ENCODE measurements around the gene SCN11A.
A peak's percentile ranks its signal among the peaks of the same experiment; 100 is the strongest.

The SCN11A gene

GRCh38 chr3:39056151-39056550 lies 4.4 kb upstream of the SCN11A start:
- no peak overlapping the region for H2AFZ ChIP-seq (ENCODE audit: low read depth, low read length)
- H3K36me3 ChIP-seq (ENCODE audit: insufficient read depth, low read length): no peaks in the 10 kb centered on the region
- no peak overlapping the region for H3K4me3 ChIP-seq (ENCODE audit: low read length)
- H3K4me1 ChIP-seq (ENCODE audit: insufficient read depth, low read length): peaks cover 21% of the 10 kb centered on the region
- no peaks in the 10 kb centered on the region for H3K27me3 ChIP-seq (ENCODE audit: insufficient read depth, low read length)
- H3K9me3 ChIP-seq (ENCODE audit: low read length): no peaks in the 10 kb centered on the region

GRCh38 chr3:39053696-39054095 lies 2.0 kb upstream of the SCN11A start:
- H3K36me3 ChIP-seq (ENCODE audit: insufficient read depth, low read length): no peaks in the 10 kb centered on the region
- peaks cover 25% of the 10 kb centered on the region for H3K4me1 ChIP-seq (ENCODE audit: insufficient read depth, low read length)
- no peaks in the 10 kb centered on the region for H3K9me3 ChIP-seq (ENCODE audit: low read length)
- no peak overlapping the region for H2AFZ ChIP-seq (ENCODE audit: low read depth, low read length)
- H3K4me3 ChIP-seq (ENCODE audit: low read length): peak overlapping the region; percentile 61
- no peaks in the 10 kb centered on the region for H3K27me3 ChIP-seq (ENCODE audit: insufficient read depth, low read length)

GRCh38 chr3:39052583-39052982 lies 839 bp upstream of the SCN11A start:
- peak overlapping the region; percentile 61 for H3K4me3 ChIP-seq (ENCODE audit: low read length)
- peaks cover 25% of the 10 kb centered on the region for H3K4me1 ChIP-seq (ENCODE audit: insufficient read depth, low read length)
- H3K9me3 ChIP-seq (ENCODE audit: low read length): no peaks in the 10 kb centered on the region
- no peaks in the 10 kb centered on the region for H3K36me3 ChIP-seq (ENCODE audit: insufficient read depth, low read length)
- no peaks in the 10 kb centered on the region for H3K27me3 ChIP-seq (ENCODE audit: insufficient read depth, low read length)
- peak overlapping the region; percentile 47 for H2AFZ ChIP-seq (ENCODE audit: low read depth, low read length)

- Histone ChIP-seq H2AFZ (ENCODE audit: low read depth, low read length) (no peak overlapping the region), H3K27me3 (ENCODE audit: insufficient read depth, low read length) (no peaks in the 10 kb centered on the region), H3K36me3 (ENCODE audit: insufficient read depth, low read length) (no peaks in the 10 kb centered on the region), H3K4me1 (ENCODE audit: insufficient read depth, low read length) (peaks cover 15% of the 10 kb centered on the region), H3K4me3 (ENCODE audit: low read length) (no peak overlapping the region), H3K9me3 (ENCODE audit: low read length) (no peaks in the 10 kb centered on the region)
Observed at GRCh38 chr3:39050029-39050428, 1.7 kb downstream of the SCN11A start.

GRCh38 chr3:39038165-39038564 lies 13.6 kb downstream of the SCN11A start:
- peaks cover 3% of the 10 kb centered on the region for H3K9me3 ChIP-seq (ENCODE audit: low read length)
- no peaks in the 10 kb centered on the region for H3K36me3 ChIP-seq (ENCODE audit: insufficient read depth, low read length)
- H2AFZ ChIP-seq (ENCODE audit: low read depth, low read length): no peak overlapping the region
- H3K27me3 ChIP-seq (ENCODE audit: insufficient read depth, low read length): no peaks in the 10 kb centered on the region
- H3K4me1 ChIP-seq (ENCODE audit: insufficient read depth, low read length): no peaks in the 10 kb centered on the region
- H3K4me3 ChIP-seq (ENCODE audit: low read length): no peak overlapping the region

- Histone ChIP-seq H3K9me3 (ENCODE audit: low read length) (no peaks in the 10 kb centered on the region), H3K4me1 (ENCODE audit: insufficient read depth, low read length) (peaks cover 21% of the 10 kb centered on the region), H3K4me3 (ENCODE audit: low read length) (no peak overlapping the region), H2AFZ (ENCODE audit: low read depth, low read length) (no peak overlapping the region), H3K27me3 (ENCODE audit: insufficient read depth, low read length) (no peaks in the 10 kb centered on the region), H3K36me3 (ENCODE audit: insufficient read depth, low read length) (no peaks in the 10 kb centered on the region)
Observed at GRCh38 chr3:39029556-39029955, 22.2 kb downstream of the SCN11A start.

- H3K9me3 ChIP-seq (ENCODE audit: low read length): no peaks in the 10 kb centered on the region
- H3K27me3 ChIP-seq (ENCODE audit: insufficient read depth, low read length): no peaks in the 10 kb centered on the region
- no peak overlapping the region for H3K4me3 ChIP-seq (ENCODE audit: low read length)
- H3K4me1 ChIP-seq (ENCODE audit: insufficient read depth, low read length): peaks cover 22% of the 10 kb centered on the region
- H2AFZ ChIP-seq (ENCODE audit: low read depth, low read length): no peak overlapping the region
- H3K36me3 ChIP-seq (ENCODE audit: insufficient read depth, low read length): no peaks in the 10 kb centered on the region
Observed at GRCh38 chr3:39028546-39028945, 23.2 kb downstream of the SCN11A start.

GRCh38 chr3:39025222-39025970 lies 26.3 kb downstream of the SCN11A start:
- H2AFZ ChIP-seq (ENCODE audit: low read depth, low read length): no peak overlapping the region
- no peaks in the 10 kb centered on the region for H3K9me3 ChIP-seq (ENCODE audit: low read length)
- H3K4me3 ChIP-seq (ENCODE audit: low read length): no peak overlapping the region
- no peaks in the 10 kb centered on the region for H3K27me3 ChIP-seq (ENCODE audit: insufficient read depth, low read length)
- H3K4me1 ChIP-seq (ENCODE audit: insufficient read depth, low read length): peaks cover 29% of the 10 kb centered on the region
- no peaks in the 10 kb centered on the region for H3K36me3 ChIP-seq (ENCODE audit: insufficient read depth, low read length)

- no peak overlapping the region for H2AFZ ChIP-seq (ENCODE audit: low read depth, low read length)
- H3K9me3 ChIP-seq (ENCODE audit: low read length): no peaks in the 10 kb centered on the region
- no peaks in the 10 kb centered on the region for H3K27me3 ChIP-seq (ENCODE audit: insufficient read depth, low read length)
- no peak overlapping the region for H3K4me3 ChIP-seq (ENCODE audit: low read length)
- H3K36me3 ChIP-seq (ENCODE audit: insufficient read depth, low read length): no peaks in the 10 kb centered on the region
- H3K4me1 ChIP-seq (ENCODE audit: insufficient read depth, low read length): peaks cover 20% of the 10 kb centered on the region
Observed at GRCh38 chr3:39024497-39024896, 27.2 kb downstream of the SCN11A start.

GRCh38 chr3:39022286-39022630 lies 29.5 kb downstream of the SCN11A start:
- Histone ChIP-seq H2AFZ (ENCODE audit: low read depth, low read length) (no peak overlapping the region), H3K9me3 (ENCODE audit: low read length) (no peaks in the 10 kb centered on the region), H3K27me3 (ENCODE audit: insufficient read depth, low read length) (no peaks in the 10 kb centered on the region), H3K4me3 (ENCODE audit: low read length) (no peak overlapping the region), H3K36me3 (ENCODE audit: insufficient read depth, low read length) (no peaks in the 10 kb centered on the region), H3K4me1 (ENCODE audit: insufficient read depth, low read length) (peaks cover 17% of the 10 kb centered on the region)

GRCh38 chr3:39021465-39022285 lies 30.1 kb downstream of the SCN11A start:
- Histone ChIP-seq H3K27me3 (ENCODE audit: insufficient read depth, low read length) (no peaks in the 10 kb centered on the region), H3K4me1 (ENCODE audit: insufficient read depth, low read length) (peaks cover 17% of the 10 kb centered on the region), H3K36me3 (ENCODE audit: insufficient read depth, low read length) (no peaks in the 10 kb centered on the region), H2AFZ (ENCODE audit: low read depth, low read length) (no peak overlapping the region), H3K4me3 (ENCODE audit: low read length) (no peak overlapping the region), H3K9me3 (ENCODE audit: low read length) (no peaks in the 10 kb centered on the region)

- Histone ChIP-seq H3K27me3 (ENCODE audit: insufficient read depth, low read length) (no peaks in the 10 kb centered on the region), H3K4me1 (ENCODE audit: insufficient read depth, low read length) (peaks cover 17% of the 10 kb centered on the region), H3K36me3 (ENCODE audit: insufficient read depth, low read length) (no peaks in the 10 kb centered on the region), H3K4me3 (ENCODE audit: low read length) (no peak overlapping the region), H2AFZ (ENCODE audit: low read depth, low read length) (no peak overlapping the region), H3K9me3 (ENCODE audit: low read length) (no peaks in the 10 kb centered on the region)
Observed at GRCh38 chr3:39021029-39021428, 30.7 kb downstream of the SCN11A start.

- no peaks in the 10 kb centered on the region for H3K36me3 ChIP-seq (ENCODE audit: insufficient read depth, low read length)
- H3K4me1 ChIP-seq (ENCODE audit: insufficient read depth, low read length): peaks cover 9% of the 10 kb centered on the region
- H3K4me3 ChIP-seq (ENCODE audit: low read length): no peak overlapping the region
- no peaks in the 10 kb centered on the region for H3K9me3 ChIP-seq (ENCODE audit: low read length)
- H2AFZ ChIP-seq (ENCODE audit: low read depth, low read length): no peak overlapping the region
- no peaks in the 10 kb centered on the region for H3K27me3 ChIP-seq (ENCODE audit: insufficient read depth, low read length)
Observed at GRCh38 chr3:39019299-39019698, 32.4 kb downstream of the SCN11A start.

Measured in neuron (in vitro differentiated cells).